GM20431 (cell line): Measurements from ENCODE around the gene AMPD1.

Source experiments
- in situ Hi-C: fragments of 300-500 bp; cut with MseI, MboI; formaldehyde crosslinking; loops from one replicate; pipeline ENCODE4 v1.15.0; 2020; ENCODE audit warnings: low sequenced_read_pairs; ENCODE audit not compliant: unreplicated experiment

AMPD1 gene

GRCh38 chr1:114701931-114702330, 6.6 kb upstream of the AMPD1 start:
- in situ Hi-C loops: no loop called here

- in situ Hi-C loops: no loop called here
Measured at GRCh38 chr1:114700036-114700600, 4.8 kb upstream of the AMPD1 start.

- in situ Hi-C loops: no loop called here
Measured at GRCh38 chr1:114696810-114697209, 1.5 kb upstream of the AMPD1 start.

GRCh38 chr1:114694540-114695310, 621 bp downstream of the AMPD1 start:
- in situ Hi-C loops: no loop called here

- in situ Hi-C loops: no loop called here
Measured at GRCh38 chr1:114692947-114693346, 2.4 kb downstream of the AMPD1 start.

- in situ Hi-C loops: no loop called here
Measured at GRCh38 chr1:114691061-114691460, 4.3 kb downstream of the AMPD1 start.

GRCh38 chr1:114690148-114690547, 5.2 kb downstream of the AMPD1 start:
- in situ Hi-C loops: no loop called here

- in situ Hi-C loops: no loop called here
Measured at GRCh38 chr1:114688526-114688925, 6.8 kb downstream of the AMPD1 start.

GRCh38 chr1:114685851-114686250, 9.5 kb downstream of the AMPD1 start:
- in situ Hi-C loops: no loop called here

- in situ Hi-C loops: no loop called here
Measured at GRCh38 chr1:114677691-114678090, 17.7 kb downstream of the AMPD1 start.

- in situ Hi-C loops: no loop called here
Measured at GRCh38 chr1:114676115-114676514, 19.2 kb downstream of the AMPD1 start.

- in situ Hi-C loops: no loop called here
Measured at GRCh38 chr1:114671939-114672275, 23.4 kb downstream of the AMPD1 start.

GRCh38 chr1:114671011-114671938, 24.1 kb downstream of the AMPD1 start:
- in situ Hi-C loops: no loop called here

- in situ Hi-C loops: no loop called here
Measured at GRCh38 chr1:114670083-114671010, 25.0 kb downstream of the AMPD1 start.

GRCh38 chr1:114669562-114670082, 25.7 kb downstream of the AMPD1 start, which contains the start of gene DENND2C:
TSS of gene DENND2C (minus strand) at chr1:114670049. CDS start at chr1:114625984, 44,065 bp downstream.
- in situ Hi-C loops: no loop called here

- in situ Hi-C loops: no loop called here
Measured at GRCh38 chr1:114668784-114669561, 26.4 kb downstream of the AMPD1 start.

- in situ Hi-C loops: no loop called here
Measured at GRCh38 chr1:114668373-114668772, 27.0 kb downstream of the AMPD1 start.

- in situ Hi-C loops: no loop called here
Measured at GRCh38 chr1:114666954-114667353, 28.4 kb downstream of the AMPD1 start.

GRCh38 chr1:114660238-114660637, 35.1 kb downstream of the AMPD1 start:
- in situ Hi-C loops: no loop called here
